Embryonic facial prominence (tissue), 1 donor: Measurements from ENCODE around the gene MEIS2.

Experiments
- DNase-seq: peaks from one replicate; pipeline ENCODE4 v3.0.0-alpha.2; 2016; ENCODE audit errors: extremely low spot score

Gene MEIS2

GRCh38 chr15:37112971-37113670, 12.8 kb upstream of the MEIS2 start:
- DNase-seq: no peak

- DNase-seq: no peak
Measured at GRCh38 chr15:37112171-37112570, 11.8 kb upstream of the MEIS2 start.

GRCh38 chr15:37111427-37111717, 11.0 kb upstream of the MEIS2 start:
- DNase-seq: no peak

GRCh38 chr15:37109872-37110572, 9.7 kb upstream of the MEIS2 start:
- no peak for DNase-seq

- DNase-seq: no peak
Measured at GRCh38 chr15:37109168-37109871, 9.0 kb upstream of the MEIS2 start.

GRCh38 chr15:37108381-37109167, 8.2 kb upstream of the MEIS2 start:
- DNase-seq: no peak

- no peak for DNase-seq
Measured at GRCh38 chr15:37107744-37108380, 7.5 kb upstream of the MEIS2 start.

- DNase-seq: no peak
Measured at GRCh38 chr15:37107071-37107743, 6.9 kb upstream of the MEIS2 start.

GRCh38 chr15:37106490-37107001, 6.2 kb upstream of the MEIS2 start:
- no peak for DNase-seq

GRCh38 chr15:37105889-37106288, 5.5 kb upstream of the MEIS2 start:
- DNase-seq: no peak

- no peak for DNase-seq
Measured at GRCh38 chr15:37105029-37105428, 4.7 kb upstream of the MEIS2 start.

- DNase-seq: no peak
Measured at GRCh38 chr15:37104424-37104981, 4.2 kb upstream of the MEIS2 start.

- no peak for DNase-seq
Measured at GRCh38 chr15:37103475-37104423, 3.4 kb upstream of the MEIS2 start.

GRCh38 chr15:37103163-37103435, 2.8 kb upstream of the MEIS2 start:
- DNase-seq: no peak

GRCh38 chr15:37102305-37103162, 2.2 kb upstream of the MEIS2 start:
- no peak for DNase-seq

GRCh38 chr15:37101980-37102304, 1.6 kb upstream of the MEIS2 start:
- DNase-seq: no peak

GRCh38 chr15:37100966-37101215, 542 bp upstream of the MEIS2 start:
- no peak for DNase-seq

GRCh38 chr15:37099319-37100108, 835 bp downstream of the MEIS2 start:
- DNase-seq: no peak
